GM12878 (cell line): Measurements from ENCODE around the gene MRPL36. TPM values are rescaled to one million over a fixed set of nuclear protein-coding genes. Genes with fewer than 3 reads are reported as not detected.

Experiments used
- ATAC-seq: fragments of 200-7000 bp; cut with Tn5 transposase; 3 replicates; pipeline ENCODE4 v1.9.1; 2020; ENCODE audit warnings: mild to moderate bottlenecking, moderate library complexity
- BruUV-seq: library from RNA; stranded (reverse); fragments of 400-500 nt; replicated peaks from 2 replicates; lab custom pipeline; 2021; lab: Mats Ljungman, UMichigan
- CTCF ChIA-PET: fragments of 300-600 bp; sonication (Branson Sonifier 250); formaldehyde crosslinking; extraction: SDS; loops from one replicate; lab custom pipeline; 2021; ENCODE audit warnings: inconsistent platforms; lab: Yijun Ruan, JAX
- POLR2A ChIA-PET: fragments of 350-600 bp; formaldehyde crosslinking; extraction: SDS; loops from one replicate; lab custom pipeline; 2021; ENCODE audit warnings: inconsistent platforms; lab: Charles Lee
- RAD21 ChIA-PET: fragments of 300-600 bp; sonication (Branson Sonifier 250); formaldehyde crosslinking; loops from one replicate; lab custom pipeline; 2023; ENCODE audit warnings: antibody characterized with exemption; ENCODE audit not compliant: unreplicated experiment; lab: Charles Lee
- SMC1A ChIA-PET: fragments of 300-600 bp; sonication (Branson Sonifier 250); formaldehyde crosslinking; loops from one replicate; lab custom pipeline; 2023; ENCODE audit not compliant: unreplicated experiment, uncharacterized antibody; lab: Charles Lee
- DNase-seq: peaks from one replicate; pipeline ENCODE4 v3.0.0-alpha.2; 2011; ENCODE audit warnings: low read depth, low spot score
- FAIRE-seq: peaks from 3 replicates; lab custom pipeline; 2011; peaks lifted over from hg19 to GRCh38; lab: Jason Lieb, UNC
- H2AFZ ChIP-seq: 2 replicates; pipeline ENCODE4 v1.6.0; 2011; ENCODE audit warnings: low read depth, low read length, control low read depth; ENCODE audit not compliant: control insufficient read depth
- H3K27ac ChIP-seq: 2 replicates; pipeline ENCODE4 v1.5.1; 2011; ENCODE audit warnings: control low read depth; ENCODE audit not compliant: control insufficient read depth, insufficient read depth
- H3K27me3 ChIP-seq, 2 experiments: replicated peaks in 1 of 2; 2 replicates each; pipeline versions ENCODE4 v1.6.0 to v1.6.1; 2011; ENCODE audit warnings: low read length in 1 of 2; ENCODE audit not compliant: control insufficient read depth in 2 of 2, insufficient read depth in 2 of 2
- H3K36me3 ChIP-seq, 2 experiments: 2 replicates each; pipeline ENCODE4 v1.5.1; 2011; ENCODE audit warnings: low read length in 1 of 2; ENCODE audit not compliant: control insufficient read depth in 2 of 2, insufficient read depth in 2 of 2
- H3K4me1 ChIP-seq: 2 replicates; pipeline ENCODE4 v1.6.1; 2011; ENCODE audit warnings: mild to moderate bottlenecking, low read length, moderate library complexity, mixed read lengths; ENCODE audit not compliant: control insufficient read depth, insufficient read depth
- H3K4me2 ChIP-seq: 2 replicates; pipeline ENCODE4 v1.6.0; 2011; ENCODE audit warnings: control low read depth; ENCODE audit not compliant: control insufficient read depth, insufficient read depth
- H3K4me3 ChIP-seq: fragments of 200-600 bp; sonication (generic); 2 replicates; pipeline ENCODE4 v1.5.1; 2016
- H3K79me2 ChIP-seq: 2 replicates; pipeline ENCODE4 v1.6.0; 2011; ENCODE audit warnings: low read length; ENCODE audit not compliant: control insufficient read depth, insufficient read depth
- H3K9ac ChIP-seq: 2 replicates; pipeline ENCODE4 v1.8.0; 2011; ENCODE audit warnings: low read length, control low read depth, mixed read lengths; ENCODE audit not compliant: control insufficient read depth, insufficient read depth
- H3K9me3 ChIP-seq: replicated peaks from 3 replicates; pipeline ENCODE4 v1.5.1; 2011; ENCODE audit warnings: mild to moderate bottlenecking, low read length; ENCODE audit not compliant: control insufficient read depth, insufficient read depth
- H4K20me1 ChIP-seq: 2 replicates; pipeline ENCODE4 v1.6.0; 2011; ENCODE audit not compliant: control insufficient read depth, insufficient read depth
- E2F4 ChIP-seq: IDR thresholded peaks from 2 replicates; pipeline ENCODE4 v1.6.1; 2012; ENCODE audit warnings: low read depth, low read length, improper control_type of control experiment
- ESRRA ChIP-seq: IDR thresholded peaks from 2 replicates; pipeline ENCODE4 v1.6.1; 2012; ENCODE audit warnings: mild to moderate bottlenecking, low read length, improper control_type of control experiment
- HCFC1 ChIP-seq: fragments of 150-350 bp; IDR thresholded peaks from 2 replicates; pipeline ENCODE4 v1.6.1; 2014; ENCODE audit warnings: low read length
- IKZF1 ChIP-seq: fragments of 450-650 bp; conservative IDR thresholded peaks from 2 replicates; pipeline ENCODE4 v1.6.1; 2017; ENCODE audit warnings: antibody characterized with exemption, mild to moderate bottlenecking
- KLF5 ChIP-seq: fragments of 450-650 bp; IDR thresholded peaks from 2 replicates; pipeline ENCODE4 v1.6.1; 2014; ENCODE audit warnings: mild to moderate bottlenecking; ENCODE audit not compliant: partially characterized antibody
- MLLT1 ChIP-seq: fragments of 450-650 bp; IDR thresholded peaks from 2 replicates; pipeline ENCODE4 v1.6.1; 2016; ENCODE audit warnings: mild to moderate bottlenecking
- MXI1 ChIP-seq: fragments of 150-350 bp; IDR thresholded peaks from 2 replicates; pipeline ENCODE4 v1.6.1; 2011; ENCODE audit warnings: low read depth, mild to moderate bottlenecking, inconsistent platforms, low read length, improper control_type of control experiment
- NR2C1 ChIP-seq: fragments of 450-650 bp; IDR thresholded peaks from 2 replicates; pipeline ENCODE4 v1.6.1; 2017; ENCODE audit warnings: antibody characterized with exemption, mild to moderate bottlenecking, moderate library complexity
- NR2F1 ChIP-seq: fragments of 450-650 bp; conservative IDR thresholded peaks from 2 replicates; pipeline ENCODE4 v1.6.1; 2017; ENCODE audit warnings: mild to moderate bottlenecking
- NRF1 ChIP-seq: conservative IDR thresholded peaks from 2 replicates; pipeline ENCODE4 v1.6.1; 2011; ENCODE audit warnings: mild to moderate bottlenecking, low read depth, low read length, improper control_type of control experiment
- POLR2A ChIP-seq: IDR thresholded peaks from 2 replicates; pipeline ENCODE4 v1.6.1; 2011; ENCODE audit warnings: low read depth, mild to moderate bottlenecking, low read length
- SIN3A ChIP-seq: IDR thresholded peaks from 2 replicates; pipeline ENCODE4 v1.6.1; 2012; ENCODE audit warnings: low read depth, low read length, improper control_type of control experiment
- SMARCA5 ChIP-seq: fragments of 450-650 bp; IDR thresholded peaks from 2 replicates; pipeline ENCODE4 v1.6.1; 2017; ENCODE audit warnings: mild to moderate bottlenecking
- ZNF217 ChIP-seq: fragments of 450-650 bp; IDR thresholded peaks from 2 replicates; pipeline ENCODE4 v1.6.1; 2017; ENCODE audit warnings: antibody characterized with exemption, mild to moderate bottlenecking
- WGBS: methylation state at CpG from one replicate; pipeline ENCODE4 v1.1.6; 2016; ENCODE audit warnings: low lambda C conversion rate; ENCODE audit not compliant: insufficient replicate concordance, insufficient coverage; ENCODE audit errors: missing lambda C conversion rate; 5-methylcytosine and 5-hydroxymethylcytosine counted together
- in situ Hi-C: fragments of 300-500 bp; cut with MboI; formaldehyde crosslinking; loops from 9 replicates; pipeline ENCODE4 v1.14.3; 2018; ENCODE audit warnings: mixed read lengths
- intact Hi-C: fragments of 100-400 bp; cut with micrococcal nuclease; formaldehyde crosslinking; loops from one replicate; pipeline ENCODE4 v1.14.2; 2022; ENCODE audit not compliant: unreplicated experiment
- polyA plus RNA-seq, 11 experiments: library from polyadenylated mRNA; depleted of rRNA in 4 of 11; unstranded in 6 of 11; stranded (reverse) in 5 of 11; fragments of >200 nt; fragmentation: Nextera tagmentation in 4 of 11; fragmentation: Illumina TruSeq in 1 of 11; extraction: Ambion mirVana in 4 of 11; extraction: Trizol in 1 of 11; gene quantifications; 1 replicate in 1 of 11; 2 replicates in 10 of 11; pipeline versions ENCODE4 v1.2.1 to v1.2.3, GENCODE V29; 2011 to 2016; ENCODE audit warnings: inconsistent platforms in 2 of 11, missing spikeins in 2 of 11, low read depth in 1 of 11
- total RNA-seq, 4 experiments: library from RNA; depleted of rRNA in 3 of 4; stranded (reverse); fragments of >200 nt in 3 of 4; fragmentation: Illumina TruSeq in 1 of 4; extraction: Trizol in 1 of 4; gene quantifications; 2 replicates each; pipeline versions ENCODE4 v1.2.1 to v1.2.3, GENCODE V29; 2013 to 2021

The MRPL36 gene
- total and polyA plus RNA-seq, 10 of the 15 experiments (the other 5 are each of a cell fraction or from before 2014, with no cell fraction given): 89.2 to 559 (median 152) TPM

DNA sequence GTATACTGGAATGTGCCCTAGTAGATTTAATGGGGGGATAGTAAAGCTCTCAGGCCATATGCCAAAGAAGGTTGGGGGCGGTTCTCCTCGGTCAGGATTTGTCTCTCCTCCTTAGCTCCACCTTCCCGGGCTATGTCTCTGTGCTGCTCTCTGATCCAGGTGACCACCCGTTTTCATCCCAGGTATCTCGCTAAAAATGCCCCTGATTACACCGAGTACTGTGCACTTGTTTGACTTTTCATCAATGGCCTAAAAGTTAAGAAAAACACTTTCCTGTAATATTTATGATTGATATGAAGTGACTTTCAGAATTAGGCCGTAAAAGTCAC, 2.3 kb upstream of the MRPL36 start:
- no peaks in the 10 kb centered on the region; the same call in 1 of the 2 replicates for H4K20me1 ChIP-seq
- ChIA-PET SMC1A (interaction anchor here (0.5 to 3.7 kb wide), 3 partner anchors 9 to 16 kb away, joined by 3 to 18 read pairs (median 8); no protein-coding TSS in a partner anchor), CTCF (interaction anchor here (0.9 to 4.7 kb wide), 4 partner anchors 9 to 63 kb away, joined by 4 to 21 read pairs (median 19); no protein-coding TSS in a partner anchor), RAD21 (interaction anchor here (2.7 kb wide), 1 partner anchor 38 kb away, joined by 12 read pairs; no protein-coding TSS in a partner anchor), POLR2A (interaction anchor here (1.9 to 3.2 kb wide), 2 partner anchors 9 to 21 kb away, joined by 7 to 13 read pairs; no protein-coding TSS in a partner anchor)
- H3K9me3 ChIP-seq: no peaks in the 10 kb centered on the region
- peaks cover 8% of the 10 kb centered on the region for H3K4me1 ChIP-seq
- no peak for TF ChIP-seq E2F4
- H2AFZ ChIP-seq: no peak overlapping the region
- peak overlapping the region; percentile 92 for H3K4me3 ChIP-seq
- H3K27me3 ChIP-seq: no peaks in the 10 kb centered on the region
- FAIRE-seq: no peak
- DNase-seq: no peak
- peak overlapping the region; percentile 78 for H3K27ac ChIP-seq
- no TSS peak for BruUV-seq
- in situ Hi-C loops: no loop called here
- H3K9ac ChIP-seq: peak overlapping the region; percentile 91
- intact Hi-C loops: loop anchor here (2.0 to 10.0 kb wide), 3 partner anchors 19 to 67 kb away; no protein-coding TSS in a partner anchor
- peak overlapping the region; percentile 76 for H3K4me2 ChIP-seq
- peaks cover 64% of the 10 kb centered on the region for H3K79me2 ChIP-seq
- WGBS: 18% methylated on average over 5 of the region's 7 CpGs
- peaks cover 31 to 32% of the 10 kb centered on the region in 2 experiments for H3K36me3 ChIP-seq
- no peak for ATAC-seq

DNA sequence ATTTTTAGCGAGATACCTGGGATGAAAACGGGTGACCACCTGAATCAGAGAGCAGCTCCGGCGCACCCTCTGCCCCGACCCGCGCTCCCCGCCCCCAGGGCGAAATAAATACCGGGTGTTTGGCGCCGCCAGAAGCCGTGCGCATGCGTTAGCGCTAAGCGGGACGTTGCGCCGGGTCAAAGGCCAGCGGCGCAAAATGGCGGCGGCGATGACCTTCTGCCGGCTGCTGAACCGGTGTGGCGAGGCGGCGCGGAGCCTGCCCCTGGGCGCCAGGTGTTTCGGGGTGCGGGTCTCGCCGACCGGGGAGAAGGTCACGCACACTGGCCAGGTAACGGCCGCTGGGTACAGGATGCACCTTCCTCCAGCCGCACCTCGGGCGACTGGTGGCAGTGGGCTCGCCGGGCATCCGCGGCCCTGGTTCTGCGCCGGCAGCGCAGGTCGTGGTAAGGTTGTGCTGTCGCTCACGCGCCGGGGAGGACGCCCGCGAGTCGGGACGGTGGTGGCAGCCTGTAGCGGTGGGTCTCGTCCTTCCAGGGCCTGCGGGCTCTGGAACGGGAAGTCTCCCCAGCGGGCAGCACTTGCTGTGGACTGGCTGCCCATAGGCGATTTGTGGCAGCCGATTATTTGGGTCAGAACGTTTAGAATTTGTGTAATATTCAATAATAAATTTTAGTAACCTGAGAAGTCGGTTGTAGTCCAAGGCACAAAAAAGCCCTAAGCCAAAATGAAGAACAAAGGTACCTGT, 1.8 kb upstream of the MRPL36 start, which contains the start of gene NDUFS6:
NDUFS6 (plus strand) TSS at position 186 of the 745 bp plus-strand sequence; CDS start at position 197, 11 bp downstream.
- under 1% methylated on average over 69 of the region's 69 CpGs for WGBS
- no peaks in the 10 kb centered on the region; the same call in 1 of the 2 replicates for H4K20me1 ChIP-seq
- ChIA-PET RAD21 (interaction anchor here (1.2 to 2.7 kb wide), 2 partner anchors 37 to 63 kb away, joined by 6 to 12 read pairs; no protein-coding TSS in a partner anchor), POLR2A (interaction anchor here (0.7 to 3.2 kb wide), 5 partner anchors 8 to 35 kb away, joined by 3 to 13 read pairs (median 4); no protein-coding TSS in a partner anchor), SMC1A (interaction anchor here (1.1 to 3.7 kb wide), 7 partner anchors 9 to 62 kb away, joined by 3 to 18 read pairs (median 6); no protein-coding TSS in a partner anchor), CTCF (interaction anchor here (0.9 to 4.7 kb wide), 5 partner anchors 25 to 63 kb away, joined by 3 to 21 read pairs (median 18); no protein-coding TSS in a partner anchor)
- H3K27ac ChIP-seq: peak within 1 kb of the TSS; percentile 78
- peak within 1 kb of the TSS; percentile 80 for H2AFZ ChIP-seq
- BruUV-seq: no TSS peak
- peak within 1 kb of the TSS; percentile 91 for H3K9ac ChIP-seq
- H3K79me2 ChIP-seq: peaks cover 68% of the 10 kb centered on the region
- H3K4me2 ChIP-seq: peak within 1 kb of the TSS; percentile 76
- H3K4me3 ChIP-seq: peak within 1 kb of the TSS; percentile 92
- H3K36me3 ChIP-seq: peaks cover 30 to 32% of the 10 kb centered on the region in 2 experiments
- H3K27me3 ChIP-seq: no peaks in the 10 kb centered on the region
- no peak for FAIRE-seq
- no peaks in the 10 kb centered on the region for H3K9me3 ChIP-seq
- intact Hi-C loops (loop anchor here (2.0 to 10.0 kb wide), 3 partner anchors 19 to 67 kb away; no protein-coding TSS in a partner anchor), in situ Hi-C loops (no loop called here)
- peak; percentile 73 for ATAC-seq
- DNase-seq: no peak
- peaks cover 8% of the 10 kb centered on the region for H3K4me1 ChIP-seq
- no peak for TF ChIP-seq ZNF217
- peak; percentile 95 for TF ChIP-seq POLR2A
- TF ChIP-seq MXI1: peak; percentile 99
- no peak for TF ChIP-seq MLLT1
- TF ChIP-seq NRF1: peak; percentile 79
- peak; percentile 98 for TF ChIP-seq NR2C1
- no peak for TF ChIP-seq KLF5
- peak; percentile 50 for TF ChIP-seq HCFC1
- peak; percentile 71 for TF ChIP-seq SMARCA5
- no peak for TF ChIP-seq SIN3A
- peak; percentile 83 for TF ChIP-seq IKZF1
- TF ChIP-seq NR2F1: peak; percentile 100
- TF ChIP-seq ESRRA: peak; percentile 61; the same call in 1 of the 2 replicates
